OCI-LY3 (cell line): ENCODE measurements around the gene ST3GAL5.

ENCODE experiments used
- H2AFZ ChIP-seq: fragments of 200-600, 300-600 bp; shearing (Covaris generic); 2 replicates; pipeline ENCODE4 v1.6.0; 2014; ENCODE audit warnings: antibody characterized with exemption, low read depth, low read length
- H3K27ac ChIP-seq: fragments of 200-600, 300-600 bp; sonication (generic); 2 replicates; pipeline ENCODE4 v1.5.1; 2014; ENCODE audit warnings: mild to moderate bottlenecking, low read length, moderate library complexity, mixed read lengths
- H3K27me3 ChIP-seq: fragments of 200-600, 300-600 bp; sonication (generic); 2 replicates; pipeline ENCODE4 v1.6.1; 2014; ENCODE audit warnings: low read depth, low read length, mixed read lengths
- H3K36me3 ChIP-seq: fragments of 200-600, 300-600 bp; sonication (generic); replicated peaks from 2 replicates; pipeline ENCODE3; 2014; ENCODE audit warnings: low read depth, low read length, mixed read lengths
- H3K4me1 ChIP-seq: fragments of 300-600, 200-600 bp; sonication (generic); 2 replicates; pipeline ENCODE4 v1.6.1; 2014; ENCODE audit warnings: low read length, mixed read lengths
- H3K4me2 ChIP-seq: fragments of 200-600, 300-600 bp; sonication (generic); 2 replicates; pipeline ENCODE4 v1.6.1; 2014; ENCODE audit warnings: low read length, mixed read lengths
- H3K4me3 ChIP-seq: fragments of 300-600, 200-600 bp; sonication (generic); 2 replicates; pipeline ENCODE4 v1.5.1; 2014; ENCODE audit warnings: antibody characterized with exemption, mild to moderate bottlenecking, low read length, moderate library complexity
- H3K79me2 ChIP-seq: fragments of 300-600, 200-600 bp; shearing (Covaris generic); 2 replicates; pipeline ENCODE4 v1.6.1; 2014; ENCODE audit warnings: mild to moderate bottlenecking, low read length, mixed read lengths
- H3K9ac ChIP-seq: fragments of 300-600, 200-600 bp; shearing (Covaris generic); 2 replicates; pipeline ENCODE4 v1.6.0; 2014; ENCODE audit warnings: mild to moderate bottlenecking, low read length, moderate library complexity
- H3K9me3 ChIP-seq: fragments of 200-600, 300-600 bp; shearing (Covaris generic); 2 replicates; pipeline ENCODE4 v1.6.1; 2014; ENCODE audit warnings: low read length, mixed read lengths; ENCODE audit not compliant: insufficient read depth
- H4K20me1 ChIP-seq: fragments of 200-600, 300-600 bp; sonication (generic); 2 replicates; pipeline ENCODE4 v1.6.1; 2016; ENCODE audit warnings: low read length, mixed read lengths; ENCODE audit not compliant: insufficient read depth
- EZH2phosphoT487 ChIP-seq: fragments of 200-600 bp; shearing (Covaris generic); IDR thresholded peaks from 2 replicates; pipeline ENCODE4 v1.6.1; 2018; ENCODE audit warnings: antibody characterized with exemption, mixed run types, low read depth
- TF ChIP-seq, protein P1 (sequence below): fragments of 200-600, 300-600 bp; sonication (generic); IDR thresholded peaks from 2 replicates; pipeline ENCODE4 v1.5.1; 2014; ENCODE audit warnings: antibody characterized with exemption, low read length, low read depth

ST3GAL5 gene

DNA sequence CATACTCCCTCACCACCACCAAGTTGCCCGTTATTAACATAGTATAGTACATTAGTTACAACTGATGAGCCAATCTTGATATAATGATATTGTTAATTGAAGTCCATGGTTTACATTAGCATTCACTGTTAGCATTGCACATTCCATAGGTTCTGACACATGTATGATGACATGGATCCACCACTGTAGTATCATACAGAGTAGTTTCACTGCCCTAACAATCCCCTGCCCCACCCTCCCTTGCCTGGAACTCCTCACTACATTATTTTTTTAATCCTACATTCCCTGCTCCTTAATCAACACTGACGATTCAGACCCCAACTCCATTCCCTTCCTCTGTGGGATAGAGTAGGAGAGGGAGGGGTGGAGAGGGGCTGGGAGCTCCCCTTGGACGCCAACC, 20.2 kb upstream of the ST3GAL5 start:
- H2AFZ ChIP-seq = no peak overlapping the region
- no peaks in the 10 kb centered on the region for H4K20me1 ChIP-seq
- TF ChIP-seq, protein P1, sequence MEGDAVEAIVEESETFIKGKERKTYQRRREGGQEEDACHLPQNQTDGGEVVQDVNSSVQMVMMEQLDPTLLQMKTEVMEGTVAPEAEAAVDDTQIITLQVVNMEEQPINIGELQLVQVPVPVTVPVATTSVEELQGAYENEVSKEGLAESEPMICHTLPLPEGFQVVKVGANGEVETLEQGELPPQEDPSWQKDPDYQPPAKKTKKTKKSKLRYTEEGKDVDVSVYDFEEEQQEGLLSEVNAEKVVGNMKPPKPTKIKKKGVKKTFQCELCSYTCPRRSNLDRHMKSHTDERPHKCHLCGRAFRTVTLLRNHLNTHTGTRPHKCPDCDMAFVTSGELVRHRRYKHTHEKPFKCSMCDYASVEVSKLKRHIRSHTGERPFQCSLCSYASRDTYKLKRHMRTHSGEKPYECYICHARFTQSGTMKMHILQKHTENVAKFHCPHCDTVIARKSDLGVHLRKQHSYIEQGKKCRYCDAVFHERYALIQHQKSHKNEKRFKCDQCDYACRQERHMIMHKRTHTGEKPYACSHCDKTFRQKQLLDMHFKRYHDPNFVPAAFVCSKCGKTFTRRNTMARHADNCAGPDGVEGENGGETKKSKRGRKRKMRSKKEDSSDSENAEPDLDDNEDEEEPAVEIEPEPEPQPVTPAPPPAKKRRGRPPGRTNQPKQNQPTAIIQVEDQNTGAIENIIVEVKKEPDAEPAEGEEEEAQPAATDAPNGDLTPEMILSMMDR = no peak
- no peak for TF ChIP-seq EZH2phosphoT487
- H3K9me3 ChIP-seq = no peaks in the 10 kb centered on the region
- no peaks in the 10 kb centered on the region for H3K79me2 ChIP-seq
- H3K9ac ChIP-seq = no peak overlapping the region
- H3K27ac ChIP-seq = no peak overlapping the region
- H3K4me3 ChIP-seq = no peak overlapping the region
- no peak overlapping the region for H3K4me2 ChIP-seq
- peaks cover 9% of the 10 kb centered on the region for H3K4me1 ChIP-seq
- no peaks in the 10 kb centered on the region for H3K36me3 ChIP-seq
- H3K27me3 ChIP-seq = peaks cover 3% of the 10 kb centered on the region; the same call in 1 of the 2 replicates

DNA sequence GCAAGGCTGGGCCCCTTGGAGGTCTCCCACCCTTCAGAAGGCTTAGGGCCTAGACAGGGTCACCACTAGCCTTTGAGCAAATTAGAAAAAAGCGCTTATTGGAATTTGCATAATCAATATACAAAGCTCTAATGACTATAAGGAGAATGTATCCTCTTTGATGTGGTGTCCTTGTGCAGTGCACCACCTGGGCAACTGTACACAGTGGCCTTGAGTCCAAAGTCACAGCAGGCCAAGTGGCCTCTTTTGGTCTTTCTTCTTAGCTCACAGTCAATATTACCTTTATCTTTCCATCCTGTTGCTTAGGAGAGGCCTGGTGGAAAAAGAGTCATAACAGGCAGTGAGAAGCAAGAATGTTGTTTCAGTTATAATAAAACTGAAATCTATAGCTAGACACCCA, 19.7 kb upstream of the ST3GAL5 start:
- Histone ChIP-seq H3K4me1 (peaks cover 9% of the 10 kb centered on the region), H3K4me2 (no peak overlapping the region), H3K27ac (no peak overlapping the region), H4K20me1 (no peaks in the 10 kb centered on the region), H3K36me3 (no peaks in the 10 kb centered on the region), H3K9me3 (no peaks in the 10 kb centered on the region), H3K27me3 (peaks cover 3% of the 10 kb centered on the region; the same call in 1 of the 2 replicates), H2AFZ (no peak overlapping the region), H3K4me3 (no peak overlapping the region), H3K79me2 (no peaks in the 10 kb centered on the region), H3K9ac (no peak overlapping the region)
- no peak for TF ChIP-seq EZH2phosphoT487
- TF ChIP-seq, protein P1 = no peak

DNA sequence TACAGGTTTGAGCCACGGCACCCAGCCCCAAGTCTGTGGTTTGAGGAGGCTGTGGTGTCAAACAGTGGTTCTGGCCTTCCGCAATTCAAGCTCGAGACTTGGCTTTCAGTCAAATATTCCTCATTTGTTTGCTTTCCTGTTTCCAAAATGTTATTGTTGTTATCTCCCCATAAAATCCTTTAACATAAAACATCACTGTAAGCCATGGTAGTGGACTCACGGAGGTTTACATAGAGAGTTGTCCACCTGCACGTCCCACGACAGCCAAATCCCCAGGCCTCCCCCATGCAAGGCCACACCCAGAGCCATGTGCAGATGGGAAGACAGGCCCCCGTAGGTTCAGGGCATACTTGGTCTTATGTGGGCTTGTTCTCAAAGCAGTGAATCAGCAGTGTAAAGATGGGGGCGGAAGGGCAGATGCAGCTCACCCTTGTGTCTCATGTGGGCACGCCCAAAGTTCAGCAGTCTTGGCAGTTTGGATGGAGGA, 18.9 kb upstream of the ST3GAL5 start:
- Histone ChIP-seq H3K4me3 (no peak overlapping the region), H3K9me3 (no peaks in the 10 kb centered on the region), H3K4me2 (no peak overlapping the region), H3K36me3 (no peaks in the 10 kb centered on the region), H3K4me1 (peaks cover 9% of the 10 kb centered on the region), H2AFZ (no peak overlapping the region), H3K79me2 (no peaks in the 10 kb centered on the region), H3K9ac (no peak overlapping the region), H3K27ac (no peak overlapping the region), H4K20me1 (no peaks in the 10 kb centered on the region), H3K27me3 (peaks cover 3% of the 10 kb centered on the region; the same call in 1 of the 2 replicates)
- TF ChIP-seq EZH2phosphoT487 = no peak
- TF ChIP-seq, protein P1 = no peak

DNA sequence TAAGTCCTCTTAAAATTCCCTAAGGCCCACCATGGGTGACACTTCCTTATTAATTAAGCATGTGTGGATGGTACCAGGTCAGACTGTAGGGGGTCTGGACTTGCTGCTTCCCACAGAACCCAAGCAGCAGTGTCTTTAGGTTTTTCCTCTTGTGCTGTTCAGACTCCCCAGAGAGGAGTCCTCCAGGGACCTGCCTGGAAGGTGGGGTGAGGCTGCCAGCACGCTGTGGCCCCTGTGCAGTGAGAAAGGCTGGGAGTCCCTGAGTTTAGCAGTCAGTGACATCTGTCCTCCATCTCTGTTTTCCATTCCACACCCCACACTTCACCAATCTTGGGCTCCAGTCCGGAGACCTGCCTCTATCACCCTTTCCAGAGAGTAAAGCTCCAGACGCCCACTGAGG, 18.0 kb upstream of the ST3GAL5 start:
- Histone ChIP-seq H3K27me3 (peaks cover 3% of the 10 kb centered on the region; the same call in 1 of the 2 replicates), H2AFZ (no peak overlapping the region), H3K9ac (no peak overlapping the region), H3K4me3 (no peak overlapping the region), H3K4me1 (peaks cover 9% of the 10 kb centered on the region), H4K20me1 (no peaks in the 10 kb centered on the region), H3K9me3 (no peaks in the 10 kb centered on the region), H3K27ac (no peak overlapping the region), H3K4me2 (no peak overlapping the region), H3K36me3 (no peaks in the 10 kb centered on the region), H3K79me2 (no peaks in the 10 kb centered on the region)
- no peak for TF ChIP-seq EZH2phosphoT487
- TF ChIP-seq, protein P1 = no peak
